Measurements from ENCODE around the gene SYTL1.

DNA sequence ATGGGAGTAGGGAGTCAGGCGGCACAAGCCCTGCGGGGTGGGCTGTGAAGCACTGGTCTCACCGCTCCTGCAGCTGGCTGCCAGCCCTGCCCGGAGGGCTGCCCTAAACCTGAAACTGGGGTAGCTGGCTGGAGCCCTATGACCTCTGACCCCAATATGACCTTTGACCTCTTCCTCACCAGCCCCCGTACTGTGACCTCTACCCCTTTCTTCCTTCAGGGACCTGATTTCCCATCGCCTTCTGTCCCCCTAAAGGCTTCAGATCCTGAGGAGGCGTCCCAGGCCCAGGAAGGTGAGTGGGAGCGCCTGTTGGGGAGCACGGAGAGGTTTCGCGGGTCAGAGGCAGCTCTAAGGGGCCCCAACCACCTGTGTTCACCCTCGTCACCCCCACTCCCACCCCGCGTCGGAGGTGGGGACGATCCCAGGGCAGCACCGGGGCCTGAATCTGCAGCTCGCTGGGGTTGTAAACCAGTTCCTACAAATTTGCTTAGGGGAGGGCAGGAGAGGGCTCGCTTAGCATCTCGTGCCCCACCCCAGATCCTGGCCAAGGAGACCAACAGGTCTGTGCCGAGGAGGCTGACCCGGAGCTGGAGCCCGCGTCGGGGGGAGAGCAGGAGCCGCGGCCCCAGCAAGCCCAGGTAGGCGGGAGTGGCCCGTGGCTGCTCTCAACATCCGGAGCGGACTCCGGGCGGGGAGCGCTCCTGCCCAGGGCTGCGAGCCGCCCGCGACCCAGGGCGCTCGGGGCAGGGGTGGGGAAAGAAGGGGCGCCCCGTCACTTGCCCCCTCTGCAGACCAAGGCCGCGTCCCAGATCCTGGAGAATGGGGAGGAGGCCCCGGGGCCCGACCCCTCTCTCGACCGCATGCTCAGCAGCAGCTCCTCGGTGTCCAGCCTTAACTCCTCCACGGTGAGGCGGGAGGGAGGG lies 7.3 kb downstream of the SYTL1 start:
- no peak for TF ChIP-seq POLR2A (IDR thresholded peaks at IDR 0.05; ENCODE audit: low read depth, low read length)
- no peak for TF ChIP-seq POLR2AphosphoS5 (IDR thresholded peaks at IDR 0.05; ENCODE audit: low read depth, low read length)
